Stimulated activated CD8-positive, alpha-beta memory T cell treated with anti-CD3 and anti-CD28 coated beads, Interleukin-4, amount 100 ng/mL, for 24 hours (primary cell): ENCODE measurements around the gene VAV2.
A peak's percentile ranks its signal among the peaks of the same experiment; 100 is the strongest.

Experiments
- DNase-seq: peaks from one replicate; pipeline ENCODE4 v3.0.0-alpha.2; 2020; ENCODE audit warnings: low read depth

Gene VAV2

GRCh38 chr9:133726401-133727276 lies 265.5 kb downstream of the VAV2 start:
- DNase-seq, result peak; percentile 43

- no peak for DNase-seq
These were observed 266.2 kb downstream of the VAV2 start for GRCh38 chr9:133725886-133726285.

GRCh38 chr9:133718563-133719315 lies 273.4 kb downstream of the VAV2 start:
- no peak for DNase-seq

GRCh38 chr9:133717113-133718031 lies 274.8 kb downstream of the VAV2 start:
- no peak for DNase-seq

GRCh38 chr9:133716564-133717112 lies 275.5 kb downstream of the VAV2 start:
- no peak for DNase-seq

GRCh38 chr9:133715866-133716563 lies 276.1 kb downstream of the VAV2 start:
- no peak for DNase-seq

GRCh38 chr9:133715295-133715865 lies 276.7 kb downstream of the VAV2 start:
- DNase-seq, result no peak

- DNase-seq, result no peak
These were observed 277.4 kb downstream of the VAV2 start for GRCh38 chr9:133714606-133715294.

- DNase-seq, result no peak
These were observed 278.1 kb downstream of the VAV2 start for GRCh38 chr9:133713960-133714495.

GRCh38 chr9:133713150-133713959 lies 278.8 kb downstream of the VAV2 start:
- no peak for DNase-seq

- no peak for DNase-seq
These were observed 279.7 kb downstream of the VAV2 start for GRCh38 chr9:133712221-133713100.
